HCT116 (cell line): Measurements from ENCODE around the gene RASIP1.

Experiments used
- CEBPB ChIP-seq: IDR thresholded peaks from 2 replicates; pipeline ENCODE4 v1.6.1; 2012; ENCODE audit warnings: low read depth
- CTCF ChIP-seq, 3 experiments: fragments of 200-600 bp in 1 of 3; sonication (generic) in 1 of 3; IDR thresholded peaks in 2 of 3; conservative IDR thresholded peaks in 1 of 3; 2 replicates each; pipeline ENCODE4 v1.5.1; 2012 to 2017; ENCODE audit warnings: low read depth in 2 of 3, low read length in 2 of 3, antibody characterized with exemption in 1 of 3, borderline replicate concordance in 1 of 3, control low read depth in 1 of 3, mild to moderate bottlenecking in 1 of 3, mixed read lengths in 1 of 3, mixed run types in 1 of 3, moderate library complexity in 1 of 3; ENCODE audit not compliant: insufficient read depth in 1 of 3
- EZH2 ChIP-seq: fragments of 200-600 bp; sonication (generic); IDR thresholded peaks from 2 replicates; pipeline ENCODE4 v1.6.1; 2017; ENCODE audit warnings: antibody characterized with exemption, mixed run types
- FOSL1 ChIP-seq: IDR thresholded peaks from 2 replicates; pipeline ENCODE4 v1.6.1; 2012; ENCODE audit warnings: low read depth
- POLR2A ChIP-seq: IDR thresholded peaks from 2 replicates; pipeline ENCODE4 v1.7.0; 2011; ENCODE audit warnings: borderline replicate concordance; ENCODE audit not compliant: insufficient read depth, insufficient read length; ENCODE audit errors: extremely low read depth
- POLR2AphosphoS5 ChIP-seq: IDR thresholded peaks from 2 replicates; pipeline ENCODE4 v1.6.1; 2011; ENCODE audit warnings: mild to moderate bottlenecking, low read depth, low read length, moderate library complexity
- RAD21 ChIP-seq: IDR thresholded peaks from 2 replicates; pipeline ENCODE4 v1.6.1; 2012; ENCODE audit warnings: low read depth, mild to moderate bottlenecking
- REST ChIP-seq: IDR thresholded peaks from 2 replicates; pipeline ENCODE4 v1.6.1; 2012; ENCODE audit warnings: low read depth
- TF ChIP-seq, protein P1 (sequence below): IDR thresholded peaks from 2 replicates; pipeline ENCODE4 v1.6.1; 2012

DNA sequence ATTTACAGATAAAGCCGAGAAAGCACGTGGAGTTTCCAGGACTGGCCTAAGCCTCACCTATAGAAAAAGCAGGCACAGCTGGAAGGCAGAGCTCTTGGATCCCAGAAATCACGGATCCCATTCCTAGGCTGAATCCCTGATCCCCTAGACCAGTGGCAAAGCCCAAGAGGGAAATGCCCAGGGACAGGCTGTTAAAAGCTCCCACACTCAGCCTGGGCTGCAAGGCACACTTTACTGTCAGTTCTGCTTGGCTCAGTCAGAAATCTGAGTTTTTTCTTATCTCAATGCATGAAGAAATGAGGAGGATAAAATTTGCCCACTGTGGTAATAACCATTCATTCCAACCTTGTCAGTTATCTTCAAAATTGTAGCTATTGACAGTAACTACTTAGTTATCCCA is 52.6 kb downstream of the RASIP1 start:
- TF ChIP-seq REST (no peak), POLR2A (no peak), CTCF (IDR thresholded peaks at IDR 0.05 in 2 of 3, conservative IDR thresholded peaks at IDR 0.05 in 1 of 3; ENCODE audit: borderline replicate concordance in 1 of 3, insufficient read depth in 1 of 3, low read depth in 2 of 3, low read length in 2 of 3) (no peak), EZH2 (no peak), FOSL1 (no peak), RAD21 (no peak), POLR2AphosphoS5 (no peak), CEBPB (no peak)
- TF ChIP-seq, protein P1, sequence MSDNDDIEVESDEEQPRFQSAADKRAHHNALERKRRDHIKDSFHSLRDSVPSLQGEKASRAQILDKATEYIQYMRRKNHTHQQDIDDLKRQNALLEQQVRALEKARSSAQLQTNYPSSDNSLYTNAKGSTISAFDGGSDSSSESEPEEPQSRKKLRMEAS = no peak
